ENCODE results near the gene NT5C1B.

The NT5C1B gene

GRCh38 chr2:18583905-18584607 lies 5.3 kb downstream of the NT5C1B start:
- H3K4me3 ChIP-seq (ENCODE audit: low read depth, low read length): no peak overlapping the region
- TF ChIP-seq MAX (IDR thresholded peaks at IDR 0.05; ENCODE audit: low read depth, low read length): no peak
- DNase-seq (ENCODE audit: low read depth): no peak

GRCh38 chr2:18580606-18581005 lies 8.8 kb downstream of the NT5C1B start:
- H3K4me3 ChIP-seq (ENCODE audit: low read depth, low read length): no peak overlapping the region
- DNase-seq (ENCODE audit: low read depth): no peak
- TF ChIP-seq MAX (IDR thresholded peaks at IDR 0.05; ENCODE audit: low read depth, low read length) (no peak), POLR2A (IDR thresholded peaks at IDR 0.05; ENCODE audit: extremely low read depth, insufficient read length) (no peak), CTCF (IDR thresholded peaks at IDR 0.05; ENCODE audit: low read depth, low read length) (no peak), MYC (IDR thresholded peaks at IDR 0.05; ENCODE audit: low read depth, low read length) (no peak)

GRCh38 chr2:18578033-18578432 lies 11.3 kb downstream of the NT5C1B start:
- DNase-seq (ENCODE audit: low read depth): no peak
- no peak overlapping the region for H3K4me3 ChIP-seq (ENCODE audit: low read depth, low read length)
- TF ChIP-seq CTCF (IDR thresholded peaks at IDR 0.05; ENCODE audit: low read depth, low read length): no peak
- TF ChIP-seq POLR2A (IDR thresholded peaks at IDR 0.05; ENCODE audit: extremely low read depth, insufficient read length): no peak
- TF ChIP-seq MAX (IDR thresholded peaks at IDR 0.05; ENCODE audit: low read depth, low read length): no peak
- no peak for TF ChIP-seq MYC (IDR thresholded peaks at IDR 0.05; ENCODE audit: low read depth, low read length)

- no peak for DNase-seq (ENCODE audit: low read depth)
- TF ChIP-seq MAX (IDR thresholded peaks at IDR 0.05; ENCODE audit: low read depth, low read length) (no peak), POLR2A (IDR thresholded peaks at IDR 0.05; ENCODE audit: extremely low read depth, insufficient read length) (no peak), CTCF (IDR thresholded peaks at IDR 0.05; ENCODE audit: low read depth, low read length) (no peak), MYC (IDR thresholded peaks at IDR 0.05; ENCODE audit: low read depth, low read length) (no peak)
Measured at GRCh38 chr2:18566145-18566769, 23.1 kb downstream of the NT5C1B start.

GRCh38 chr2:18560797-18561085 lies 28.6 kb downstream of the NT5C1B start:
- H3K4me3 ChIP-seq (ENCODE audit: low read depth, low read length): peak overlapping the region; percentile 83
- no peak for TF ChIP-seq MYC (IDR thresholded peaks at IDR 0.05; ENCODE audit: low read depth, low read length)
- TF ChIP-seq MAX (IDR thresholded peaks at IDR 0.05; ENCODE audit: low read depth, low read length): no peak
- TF ChIP-seq POLR2A (IDR thresholded peaks at IDR 0.05; ENCODE audit: extremely low read depth, insufficient read length): peak; percentile 29
- no peak for DNase-seq (ENCODE audit: low read depth)

More at GRCh38 chr2:18566145-18566769, 23.1 kb downstream of the NT5C1B start:
- H3K4me3 ChIP-seq (ENCODE audit: low read depth, low read length): no peak overlapping the region

GRCh38 chr2:18560031-18560796 lies 29.2 kb downstream of the NT5C1B start, which contains the start of gene RDH14:
Gene RDH14, minus strand, starts transcription at chr2:18560653. Its CDS starts 81 bp downstream, at chr2:18560572.
- DNase-seq (ENCODE audit: low read depth): peak; percentile 96
- peak within 1 kb of the TSS; percentile 83 for H3K4me3 ChIP-seq (ENCODE audit: low read depth, low read length)
- no peak for TF ChIP-seq CTCF (IDR thresholded peaks at IDR 0.05; ENCODE audit: low read depth, low read length)
- TF ChIP-seq MYC (IDR thresholded peaks at IDR 0.05; ENCODE audit: low read depth, low read length): peak; percentile 45; the same call in 1 of the 2 replicates
- TF ChIP-seq POLR2A (IDR thresholded peaks at IDR 0.05; ENCODE audit: extremely low read depth, insufficient read length): peak; percentile 58

Data from NB4 (cell line).